ENCODE measurements around the gene KIF5C.

DNA sequence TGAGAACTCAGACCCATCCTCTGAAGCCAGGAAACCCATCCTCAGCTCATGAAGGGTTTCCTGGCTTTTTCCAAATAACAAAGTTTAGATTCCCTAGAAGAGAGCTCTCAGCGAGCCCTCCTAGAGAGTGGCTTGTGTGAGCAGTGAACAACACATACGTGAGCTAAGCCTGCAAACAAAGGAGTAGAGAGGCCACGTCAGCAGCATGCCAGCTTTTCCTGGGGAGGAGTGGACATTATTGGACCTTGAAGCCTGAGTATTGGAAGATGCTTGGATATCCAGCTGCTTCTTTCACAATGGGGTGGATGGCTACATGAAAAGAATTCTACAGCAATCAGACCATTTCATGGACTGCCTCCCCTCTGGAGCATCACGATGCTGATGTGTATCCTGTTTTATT is 21.1 kb downstream of the KIF5C start:
- TF ChIP-seq, protein P1, sequence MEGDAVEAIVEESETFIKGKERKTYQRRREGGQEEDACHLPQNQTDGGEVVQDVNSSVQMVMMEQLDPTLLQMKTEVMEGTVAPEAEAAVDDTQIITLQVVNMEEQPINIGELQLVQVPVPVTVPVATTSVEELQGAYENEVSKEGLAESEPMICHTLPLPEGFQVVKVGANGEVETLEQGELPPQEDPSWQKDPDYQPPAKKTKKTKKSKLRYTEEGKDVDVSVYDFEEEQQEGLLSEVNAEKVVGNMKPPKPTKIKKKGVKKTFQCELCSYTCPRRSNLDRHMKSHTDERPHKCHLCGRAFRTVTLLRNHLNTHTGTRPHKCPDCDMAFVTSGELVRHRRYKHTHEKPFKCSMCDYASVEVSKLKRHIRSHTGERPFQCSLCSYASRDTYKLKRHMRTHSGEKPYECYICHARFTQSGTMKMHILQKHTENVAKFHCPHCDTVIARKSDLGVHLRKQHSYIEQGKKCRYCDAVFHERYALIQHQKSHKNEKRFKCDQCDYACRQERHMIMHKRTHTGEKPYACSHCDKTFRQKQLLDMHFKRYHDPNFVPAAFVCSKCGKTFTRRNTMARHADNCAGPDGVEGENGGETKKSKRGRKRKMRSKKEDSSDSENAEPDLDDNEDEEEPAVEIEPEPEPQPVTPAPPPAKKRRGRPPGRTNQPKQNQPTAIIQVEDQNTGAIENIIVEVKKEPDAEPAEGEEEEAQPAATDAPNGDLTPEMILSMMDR (conservative IDR thresholded peaks at IDR 0.05): no peak
- TF ChIP-seq ZFX (IDR thresholded peaks at IDR 0.05): no peak

All from C4-2B (cell line).